ENCODE data around the gene SH2D4B. TPM values are rescaled to one million over a fixed set of nuclear protein-coding genes. Genes with fewer than 3 reads are reported as not detected.

SH2D4B gene
- total and polyA plus RNA-seq, 2 donors (not counting 3 experiments of a cell fraction or from before 2014, with no cell fraction given), result not detected

- Histone ChIP-seq H4K20me1 (replicated peaks; ENCODE audit: control insufficient read depth, extremely low read depth, insufficient read depth, low read length) (no peaks in the 10 kb centered on the region), H3K4me1 (ENCODE audit: control insufficient read depth, extremely low read depth, insufficient read depth, low read length) (no peaks in the 10 kb centered on the region), H3K9me1 (replicated peaks; ENCODE audit: control insufficient read depth, extremely low read depth, insufficient read depth, low read length) (no peaks in the 10 kb centered on the region), H3K4me3 (replicated peaks in 1 of 3; ENCODE audit: insufficient read depth in 1 of 3, low read depth in 1 of 3, low read length in 3 of 3) (no peak overlapping the region), H3K79me2 (ENCODE audit: control insufficient read depth, insufficient read depth, low read length) (no peaks in the 10 kb centered on the region), H3K4me2 (ENCODE audit: insufficient read depth, low read length) (no peak overlapping the region), H3K9ac (replicated peaks; ENCODE audit: extremely low read depth, insufficient read depth, low read length) (no peak overlapping the region), H3K27me3 (ENCODE audit: control insufficient read depth in 2 of 2, insufficient read depth in 2 of 2, low read length in 2 of 2) (peaks cover 0 to 2% of the 10 kb centered on the region in 2 experiments), H3K9me3 (replicated peaks; ENCODE audit: control insufficient read depth, insufficient read depth, low read length) (no peaks in the 10 kb centered on the region), H3K36me3 (ENCODE audit: control insufficient read depth in 2 of 2, extremely low read depth in 1 of 2, insufficient read depth in 2 of 2, low read length in 2 of 2) (no peaks in the 10 kb centered on the region), H2AFZ (ENCODE audit: low read depth, low read length) (no peak overlapping the region), H3K27ac (ENCODE audit: insufficient read depth, low read depth, low read length) (no peak overlapping the region)
- dilution Hi-C loops (cut with MboI; ENCODE audit: extremely low pct_ligation_motif_present, low sequenced_read_pairs) (no loop called here), intact Hi-C loops (cut with micrococcal nuclease) (no loop called here)
- TF ChIP-seq POLR2AphosphoS5 (IDR thresholded peaks at IDR 0.05; ENCODE audit: insufficient read depth, low read depth, low read length) (no peak), CTCF (IDR thresholded peaks at IDR 0.05; ENCODE audit: extremely low read depth in 1 of 2, insufficient read depth in 1 of 2, low read depth in 1 of 2, low read length in 2 of 2) (no peak), MAX (IDR thresholded peaks at IDR 0.05; ENCODE audit: insufficient read depth, insufficient read length) (no peak), JUN (IDR thresholded peaks at IDR 0.05; ENCODE audit: borderline replicate concordance, insufficient read depth, insufficient read length, low read depth) (no peak), FOS (IDR thresholded peaks at IDR 0.05; ENCODE audit: borderline replicate concordance, insufficient read depth, low read length) (no peak)
- BruUV-seq (replicated peaks), result no TSS peak
- ChIA-PET POLR2A (no interaction called here), CTCF (interaction anchor here (1.2 to 1.7 kb wide), 3 partner anchors 9 to 31 kb away, joined by 3 to 5 read pairs (median 3); no protein-coding TSS in a partner anchor)
- DNase-seq (ENCODE audit: low read depth, low spot score) (no peak), FAIRE-seq (no peak)
Measured at GRCh38 chr10:80693565-80693964, 155.9 kb downstream of the SH2D4B start.

- TF ChIP-seq EZH2 (IDR thresholded peaks at IDR 0.05; ENCODE audit: borderline replicate concordance, low read depth, low read length, severe bottlenecking) (no peak), FOS (IDR thresholded peaks at IDR 0.05; ENCODE audit: borderline replicate concordance, insufficient read depth, low read length) (no peak), MYC (IDR thresholded peaks at IDR 0.05; ENCODE audit: low read depth, low read length) (no peak), JUN (IDR thresholded peaks at IDR 0.05; ENCODE audit: borderline replicate concordance, insufficient read depth, insufficient read length, low read depth) (no peak), POLR2AphosphoS5 (IDR thresholded peaks at IDR 0.05; ENCODE audit: insufficient read depth, low read depth, low read length) (no peak), POLR2A (IDR thresholded peaks at IDR 0.05; ENCODE audit: low read depth, low read length) (no peak), CTCF (IDR thresholded peaks at IDR 0.05; ENCODE audit: extremely low read depth in 1 of 2, insufficient read depth in 1 of 2, low read depth in 1 of 2, low read length in 2 of 2) (no peak), GATA2 (IDR thresholded peaks at IDR 0.05; ENCODE audit: insufficient read depth, insufficient read length, low read depth, low read length) (no peak), MAX (IDR thresholded peaks at IDR 0.05; ENCODE audit: insufficient read depth, insufficient read length) (no peak)
- H3K9me1 ChIP-seq (replicated peaks; ENCODE audit: control insufficient read depth, extremely low read depth, insufficient read depth, low read length), result no peaks in the 10 kb centered on the region
- H3K79me2 ChIP-seq (ENCODE audit: control insufficient read depth, insufficient read depth, low read length), result no peaks in the 10 kb centered on the region
- no peaks in the 10 kb centered on the region for H3K4me1 ChIP-seq (ENCODE audit: control insufficient read depth, extremely low read depth, insufficient read depth, low read length)
- peaks cover 0 to 2% of the 10 kb centered on the region in 2 experiments for H3K27me3 ChIP-seq (ENCODE audit: control insufficient read depth in 2 of 2, insufficient read depth in 2 of 2, low read length in 2 of 2)
- no peak overlapping the region for H3K4me2 ChIP-seq (ENCODE audit: insufficient read depth, low read length)
- dilution Hi-C loops (cut with MboI; ENCODE audit: extremely low pct_ligation_motif_present, low sequenced_read_pairs), result no loop called here
- no peaks in the 10 kb centered on the region for H3K36me3 ChIP-seq (ENCODE audit: control insufficient read depth in 2 of 2, extremely low read depth in 1 of 2, insufficient read depth in 2 of 2, low read length in 2 of 2)
- no peaks in the 10 kb centered on the region for H4K20me1 ChIP-seq (replicated peaks; ENCODE audit: control insufficient read depth, extremely low read depth, insufficient read depth, low read length)
- no peak overlapping the region for H2AFZ ChIP-seq (ENCODE audit: low read depth, low read length)
- CTCF ChIA-PET, result interaction anchor here (1.2 kb wide), 1 partner anchor 10 kb away, joined by 3 read pairs; no protein-coding TSS in a partner anchor
- no peak overlapping the region for H3K9ac ChIP-seq (replicated peaks; ENCODE audit: extremely low read depth, insufficient read depth, low read length)
- H3K9me3 ChIP-seq (replicated peaks; ENCODE audit: control insufficient read depth, insufficient read depth, low read length), result no peaks in the 10 kb centered on the region
- POLR2A ChIA-PET, result no interaction called here
- no peak overlapping the region for H3K4me3 ChIP-seq (replicated peaks in 1 of 3; ENCODE audit: insufficient read depth in 1 of 3, low read depth in 1 of 3, low read length in 3 of 3)
- DNase-seq (ENCODE audit: low read depth, low spot score), result no peak
- no peak for FAIRE-seq
- intact Hi-C loops (cut with micrococcal nuclease), result loop anchor here (5.0 kb wide), 1 partner anchor 1142 kb away; no protein-coding TSS in a partner anchor
- H3K27ac ChIP-seq (ENCODE audit: insufficient read depth, low read depth, low read length), result no peak overlapping the region
- BruUV-seq (replicated peaks), result no TSS peak
Measured at GRCh38 chr10:80694930-80695329, 157.2 kb downstream of the SH2D4B start.

Measured in endothelial cell of umbilical vein (primary cell).